Suprapubic skin (tissue), 3 donors: Measurements from ENCODE around the gene SLC22A17.

Source experiments
- POLR2A ChIP-seq, 2 donors: fragments of 450-650 bp; IDR thresholded peaks; one replicate each; pipeline ENCODE4 v1.6.1; 2017; ENCODE audit warnings: antibody characterized with exemption in 2 of 2, mild to moderate bottlenecking in 2 of 2, moderate library complexity in 2 of 2
- TF ChIP-seq, protein P1 (sequence below), 2 donors: fragments of 200-600 bp in 1 of 2; fragments of 450-650 bp in 1 of 2; sonication (generic) in 1 of 2; IDR thresholded peaks; one replicate each; pipeline ENCODE4 v1.5.1; 2016 to 2019; ENCODE audit warnings: antibody characterized with exemption in 2 of 2, mild to moderate bottlenecking in 1 of 2, moderate library complexity in 1 of 2

DNA sequence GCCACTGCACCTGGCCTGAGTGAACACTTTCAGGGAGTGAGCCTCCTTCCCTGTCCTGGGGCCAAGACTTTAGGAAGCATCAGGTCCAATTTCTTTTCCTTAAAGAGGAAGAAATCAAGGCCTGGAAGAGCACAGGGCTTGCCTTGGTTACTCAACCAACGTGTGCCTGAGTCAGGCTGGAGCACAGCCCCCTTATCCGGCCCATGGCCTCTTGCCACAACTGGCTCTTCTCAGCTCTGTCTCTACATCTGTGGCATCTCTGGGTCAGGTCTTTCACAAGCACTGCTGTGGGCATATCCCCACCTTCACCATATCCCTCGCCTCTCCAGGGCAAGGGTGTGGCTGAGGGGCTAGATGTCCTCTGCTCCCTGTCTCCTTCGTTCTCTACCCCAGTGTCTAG lies 48.6 kb upstream of the SLC22A17 start:
- TF ChIP-seq, protein P1, sequence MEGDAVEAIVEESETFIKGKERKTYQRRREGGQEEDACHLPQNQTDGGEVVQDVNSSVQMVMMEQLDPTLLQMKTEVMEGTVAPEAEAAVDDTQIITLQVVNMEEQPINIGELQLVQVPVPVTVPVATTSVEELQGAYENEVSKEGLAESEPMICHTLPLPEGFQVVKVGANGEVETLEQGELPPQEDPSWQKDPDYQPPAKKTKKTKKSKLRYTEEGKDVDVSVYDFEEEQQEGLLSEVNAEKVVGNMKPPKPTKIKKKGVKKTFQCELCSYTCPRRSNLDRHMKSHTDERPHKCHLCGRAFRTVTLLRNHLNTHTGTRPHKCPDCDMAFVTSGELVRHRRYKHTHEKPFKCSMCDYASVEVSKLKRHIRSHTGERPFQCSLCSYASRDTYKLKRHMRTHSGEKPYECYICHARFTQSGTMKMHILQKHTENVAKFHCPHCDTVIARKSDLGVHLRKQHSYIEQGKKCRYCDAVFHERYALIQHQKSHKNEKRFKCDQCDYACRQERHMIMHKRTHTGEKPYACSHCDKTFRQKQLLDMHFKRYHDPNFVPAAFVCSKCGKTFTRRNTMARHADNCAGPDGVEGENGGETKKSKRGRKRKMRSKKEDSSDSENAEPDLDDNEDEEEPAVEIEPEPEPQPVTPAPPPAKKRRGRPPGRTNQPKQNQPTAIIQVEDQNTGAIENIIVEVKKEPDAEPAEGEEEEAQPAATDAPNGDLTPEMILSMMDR (IDR thresholded peaks at IDR 0.05) = no peak
- no peak for TF ChIP-seq POLR2A (IDR thresholded peaks at IDR 0.05)
